ENCODE data around the gene WDPCP.

- TF ChIP-seq CTCF (IDR thresholded peaks at IDR 0.05 in 8 of 11, conservative IDR thresholded peaks at IDR 0.05 in 3 of 11) = no peak
- no peak for TF ChIP-seq POLR2A (IDR thresholded peaks at IDR 0.05)
Observed at GRCh38 chr2:63465633-63466032, 122.6 kb downstream of the WDPCP start.

Data from spleen (tissue), 7 donors.